ENCODE measurements around the gene TBCEL.

The TBCEL gene

GRCh38 chr11:121037016-121037415, 13.1 kb downstream of the TBCEL start:
- Mint-ChIP-seq H3K27ac (no peak overlapping the region), H3K36me3 (peaks cover 13% of the 10 kb centered on the region), H3K9me3 (ENCODE audit: low read depth) (no peaks in the 10 kb centered on the region), H3K27me3 (no peaks in the 10 kb centered on the region), H3K4me1 (ENCODE audit: low read depth) (peaks cover 26% of the 10 kb centered on the region), H3K4me3 (no peak overlapping the region)

GRCh38 chr11:121038648-121039409, 14.9 kb downstream of the TBCEL start:
- Mint-ChIP-seq H3K4me3 (no peak overlapping the region), H3K27ac (no peak overlapping the region), H3K27me3 (no peaks in the 10 kb centered on the region), H3K9me3 (ENCODE audit: low read depth) (no peaks in the 10 kb centered on the region), H3K36me3 (peaks cover 13% of the 10 kb centered on the region), H3K4me1 (ENCODE audit: low read depth) (peaks cover 26% of the 10 kb centered on the region)

GRCh38 chr11:121039971-121040613, 16.2 kb downstream of the TBCEL start:
- Mint-ChIP-seq H3K36me3 (peaks cover 16% of the 10 kb centered on the region), H3K9me3 (ENCODE audit: low read depth) (no peaks in the 10 kb centered on the region), H3K27me3 (no peaks in the 10 kb centered on the region), H3K4me1 (ENCODE audit: low read depth) (peaks cover 23% of the 10 kb centered on the region), H3K4me3 (no peak overlapping the region), H3K27ac (no peak overlapping the region)

GRCh38 chr11:121040614-121041002, 16.7 kb downstream of the TBCEL start:
- Mint-ChIP-seq H3K4me1 (ENCODE audit: low read depth) (peaks cover 19% of the 10 kb centered on the region), H3K27ac (no peak overlapping the region), H3K4me3 (no peak overlapping the region), H3K36me3 (peaks cover 17% of the 10 kb centered on the region), H3K27me3 (no peaks in the 10 kb centered on the region), H3K9me3 (ENCODE audit: low read depth) (no peaks in the 10 kb centered on the region)

GRCh38 chr11:121041072-121041471, 17.2 kb downstream of the TBCEL start:
- Mint-ChIP-seq H3K27me3 (no peaks in the 10 kb centered on the region), H3K4me1 (ENCODE audit: low read depth) (peaks cover 14% of the 10 kb centered on the region), H3K36me3 (peaks cover 17% of the 10 kb centered on the region), H3K9me3 (ENCODE audit: low read depth) (no peaks in the 10 kb centered on the region), H3K4me3 (no peak overlapping the region), H3K27ac (no peak overlapping the region)

- Mint-ChIP-seq H3K36me3 (peaks cover 23% of the 10 kb centered on the region), H3K4me1 (ENCODE audit: low read depth) (peaks cover 10% of the 10 kb centered on the region), H3K27me3 (no peaks in the 10 kb centered on the region)
Measured at GRCh38 chr11:121042296-121042695, 18.4 kb downstream of the TBCEL start.

GRCh38 chr11:121047926-121048325, 24.0 kb downstream of the TBCEL start:
- no peak overlapping the region for H3K27ac Mint-ChIP-seq
- H3K9me3 Mint-ChIP-seq (ENCODE audit: low read depth): no peaks in the 10 kb centered on the region
- peaks cover 24% of the 10 kb centered on the region for H3K36me3 Mint-ChIP-seq
- H3K27me3 Mint-ChIP-seq: no peaks in the 10 kb centered on the region
- H3K4me1 Mint-ChIP-seq (ENCODE audit: low read depth): no peaks in the 10 kb centered on the region
- H3K4me3 Mint-ChIP-seq: no peak overlapping the region

More at GRCh38 chr11:121042296-121042695, 18.4 kb downstream of the TBCEL start:
- H3K4me3 Mint-ChIP-seq: no peak overlapping the region
- no peaks in the 10 kb centered on the region for H3K9me3 Mint-ChIP-seq (ENCODE audit: low read depth)
- H3K27ac Mint-ChIP-seq: no peak overlapping the region

GRCh38 chr11:121048464-121049233, 24.7 kb downstream of the TBCEL start:
- Mint-ChIP-seq H3K9me3 (ENCODE audit: low read depth) (no peaks in the 10 kb centered on the region), H3K27me3 (no peaks in the 10 kb centered on the region), H3K4me3 (no peak overlapping the region), H3K36me3 (peaks cover 30% of the 10 kb centered on the region), H3K4me1 (ENCODE audit: low read depth) (no peaks in the 10 kb centered on the region), H3K27ac (no peak overlapping the region)

GRCh38 chr11:121053244-121053643, 29.3 kb downstream of the TBCEL start:
- no peak overlapping the region for H3K27ac Mint-ChIP-seq
- no peaks in the 10 kb centered on the region for H3K4me1 Mint-ChIP-seq (ENCODE audit: low read depth)
- H3K36me3 Mint-ChIP-seq: peaks cover 32% of the 10 kb centered on the region
- no peaks in the 10 kb centered on the region for H3K9me3 Mint-ChIP-seq (ENCODE audit: low read depth)
- no peaks in the 10 kb centered on the region for H3K27me3 Mint-ChIP-seq
- H3K4me3 Mint-ChIP-seq: no peak overlapping the region

- no peaks in the 10 kb centered on the region for H3K9me3 Mint-ChIP-seq (ENCODE audit: low read depth)
- H3K36me3 Mint-ChIP-seq: peaks cover 29% of the 10 kb centered on the region
- no peak overlapping the region for H3K27ac Mint-ChIP-seq
- H3K4me3 Mint-ChIP-seq: no peak overlapping the region
- H3K27me3 Mint-ChIP-seq: no peaks in the 10 kb centered on the region
- H3K4me1 Mint-ChIP-seq (ENCODE audit: low read depth): no peaks in the 10 kb centered on the region
Measured at GRCh38 chr11:121054266-121054665, 30.4 kb downstream of the TBCEL start.

- no peaks in the 10 kb centered on the region for H3K27me3 Mint-ChIP-seq
- no peak overlapping the region for H3K4me3 Mint-ChIP-seq
- no peaks in the 10 kb centered on the region for H3K4me1 Mint-ChIP-seq (ENCODE audit: low read depth)
- H3K36me3 Mint-ChIP-seq: peaks cover 31% of the 10 kb centered on the region
- H3K27ac Mint-ChIP-seq: no peak overlapping the region
- no peaks in the 10 kb centered on the region for H3K9me3 Mint-ChIP-seq (ENCODE audit: low read depth)
Measured at GRCh38 chr11:121055076-121055475, 31.2 kb downstream of the TBCEL start.

GRCh38 chr11:121057922-121058321, 34.0 kb downstream of the TBCEL start:
- no peak overlapping the region for H3K4me3 Mint-ChIP-seq
- peaks cover 36% of the 10 kb centered on the region for H3K36me3 Mint-ChIP-seq
- no peaks in the 10 kb centered on the region for H3K27me3 Mint-ChIP-seq
- H3K9me3 Mint-ChIP-seq (ENCODE audit: low read depth): no peaks in the 10 kb centered on the region
- H3K27ac Mint-ChIP-seq: no peak overlapping the region
- no peaks in the 10 kb centered on the region for H3K4me1 Mint-ChIP-seq (ENCODE audit: low read depth)

- H3K27me3 Mint-ChIP-seq: no peaks in the 10 kb centered on the region
- no peaks in the 10 kb centered on the region for H3K4me1 Mint-ChIP-seq (ENCODE audit: low read depth)
- no peaks in the 10 kb centered on the region for H3K9me3 Mint-ChIP-seq (ENCODE audit: low read depth)
- H3K36me3 Mint-ChIP-seq: peaks cover 29% of the 10 kb centered on the region
- no peak overlapping the region for H3K4me3 Mint-ChIP-seq
- no peak overlapping the region for H3K27ac Mint-ChIP-seq
Measured at GRCh38 chr11:121058941-121059340, 35.0 kb downstream of the TBCEL start.

- H3K36me3 Mint-ChIP-seq: peaks cover 26% of the 10 kb centered on the region
- H3K9me3 Mint-ChIP-seq (ENCODE audit: low read depth): no peaks in the 10 kb centered on the region
- H3K4me3 Mint-ChIP-seq: no peak overlapping the region
- H3K27me3 Mint-ChIP-seq: no peaks in the 10 kb centered on the region
- no peaks in the 10 kb centered on the region for H3K4me1 Mint-ChIP-seq (ENCODE audit: low read depth)
- no peak overlapping the region for H3K27ac Mint-ChIP-seq
Measured at GRCh38 chr11:121059605-121060004, 35.7 kb downstream of the TBCEL start.

- Mint-ChIP-seq H3K4me3 (no peak overlapping the region), H3K27ac (no peak overlapping the region), H3K27me3 (no peaks in the 10 kb centered on the region), H3K9me3 (ENCODE audit: low read depth) (no peaks in the 10 kb centered on the region), H3K36me3 (peaks cover 24% of the 10 kb centered on the region), H3K4me1 (ENCODE audit: low read depth) (no peaks in the 10 kb centered on the region)
Measured at GRCh38 chr11:121063728-121064127, 39.8 kb downstream of the TBCEL start.

Data from activated naive CD8-positive, alpha-beta T cell (primary cell).